Stimulated activated CD4-positive, alpha-beta T cell treated with anti-CD3 and anti-CD28 coated beads, Interleukin-12 subunit alpha, Interleukin-12 subunit beta, amount 100 ng/mL, for 4 hours (primary cell): ENCODE measurements around the gene CKS1B.
"Not testable (repeated sequence)": the region's sequence is repeated elsewhere in the genome, so short reads cannot be mapped to it uniquely, and the experiment has no call there.

ENCODE experiments used
- DNase-seq: peaks from one replicate; pipeline ENCODE4 v3.0.0-alpha.2; 2020

The CKS1B gene

DNA sequence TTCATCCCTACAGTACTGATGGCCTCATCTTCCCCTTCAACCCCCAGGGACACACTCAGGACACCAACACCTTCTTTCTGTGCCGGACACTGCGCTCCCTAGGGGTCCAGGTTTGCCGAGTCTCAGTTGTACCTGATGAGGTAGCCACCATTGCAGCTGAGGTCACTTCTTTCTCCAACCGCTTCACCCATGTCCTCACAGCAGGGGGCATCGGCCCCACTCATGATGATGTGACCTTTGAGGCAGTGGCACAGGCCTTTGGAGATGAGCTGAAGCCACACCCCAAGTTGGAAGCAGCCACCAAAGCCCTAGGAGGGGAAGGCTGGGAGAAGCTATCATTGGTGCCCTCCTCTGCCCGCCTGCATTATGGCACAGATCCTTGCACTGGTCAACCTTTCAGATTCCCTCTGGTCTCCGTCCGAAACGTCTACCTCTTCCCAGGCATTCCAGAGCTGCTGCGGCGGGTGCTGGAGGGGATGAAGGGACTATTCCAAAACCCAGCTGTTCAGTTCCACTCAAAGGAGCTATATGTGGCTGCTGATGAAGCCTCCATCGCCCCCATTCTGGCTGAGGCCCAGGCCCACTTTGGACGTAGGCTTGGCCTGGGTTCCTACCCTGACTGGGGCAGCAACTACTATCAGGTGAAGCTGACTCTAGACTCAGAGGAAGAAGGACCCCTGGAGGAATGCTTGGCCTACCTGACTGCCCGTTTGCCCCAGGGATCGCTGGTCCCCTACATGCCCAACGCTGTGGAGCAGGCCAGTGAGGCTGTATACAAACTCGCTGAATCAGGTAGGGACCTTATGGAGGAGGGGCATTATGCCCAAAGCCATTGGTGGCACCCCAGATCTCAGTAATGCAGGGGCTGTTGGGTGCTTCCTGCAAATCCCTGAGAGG, 13.8 kb downstream of the CKS1B start:
- no peak for DNase-seq

DNA sequence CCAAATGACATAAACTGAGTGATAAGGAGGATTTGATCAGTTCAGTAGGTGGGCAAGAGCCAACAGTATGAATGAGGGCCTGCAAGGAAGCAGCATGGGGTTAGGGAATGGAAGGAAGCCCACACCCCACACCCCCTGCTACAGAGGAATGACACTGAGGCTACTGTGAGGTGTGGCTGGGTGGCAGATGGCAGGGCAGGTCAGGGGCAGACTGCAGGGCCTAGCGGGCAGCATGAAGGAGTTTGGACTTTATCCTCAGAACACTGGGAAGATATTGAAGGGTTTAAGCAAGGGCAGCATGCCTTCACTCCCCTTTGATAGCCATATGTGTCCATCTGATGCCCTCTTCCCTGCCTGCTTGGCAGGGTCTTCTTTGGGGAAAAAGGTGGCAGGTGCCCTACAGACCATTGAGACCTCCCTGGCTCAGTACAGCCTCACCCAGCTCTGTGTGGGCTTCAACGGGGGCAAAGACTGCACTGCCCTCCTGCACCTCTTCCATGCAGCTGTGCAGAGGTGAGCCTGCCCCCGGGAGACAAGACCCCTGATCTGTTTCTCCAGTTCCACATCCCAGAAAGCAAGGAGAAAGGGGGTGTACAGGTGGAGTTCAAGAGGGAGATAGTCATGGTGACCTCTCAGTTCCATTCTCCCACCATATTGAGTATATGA, 14.8 kb downstream of the CKS1B start:
- no peak for DNase-seq

DNA sequence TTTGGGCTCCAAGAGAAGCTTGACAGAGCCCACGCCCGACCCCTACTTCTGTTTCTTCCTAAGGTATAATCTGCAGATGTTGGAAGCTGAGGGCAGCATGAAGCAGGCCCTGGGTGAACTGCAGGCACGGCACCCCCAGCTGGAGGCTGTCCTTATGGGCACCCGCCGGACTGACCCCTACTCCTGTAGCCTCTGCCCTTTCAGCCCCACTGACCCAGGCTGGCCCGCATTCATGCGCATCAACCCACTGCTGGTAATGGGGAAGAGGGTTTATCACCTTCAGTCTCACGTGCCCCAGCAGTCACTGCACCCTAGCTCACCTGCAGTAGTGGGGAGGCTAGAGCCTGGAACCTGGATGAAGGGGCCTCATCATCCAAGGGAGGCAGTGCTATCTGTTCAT, 15.8 kb downstream of the CKS1B start:
- DNase-seq = no peak

DNA sequence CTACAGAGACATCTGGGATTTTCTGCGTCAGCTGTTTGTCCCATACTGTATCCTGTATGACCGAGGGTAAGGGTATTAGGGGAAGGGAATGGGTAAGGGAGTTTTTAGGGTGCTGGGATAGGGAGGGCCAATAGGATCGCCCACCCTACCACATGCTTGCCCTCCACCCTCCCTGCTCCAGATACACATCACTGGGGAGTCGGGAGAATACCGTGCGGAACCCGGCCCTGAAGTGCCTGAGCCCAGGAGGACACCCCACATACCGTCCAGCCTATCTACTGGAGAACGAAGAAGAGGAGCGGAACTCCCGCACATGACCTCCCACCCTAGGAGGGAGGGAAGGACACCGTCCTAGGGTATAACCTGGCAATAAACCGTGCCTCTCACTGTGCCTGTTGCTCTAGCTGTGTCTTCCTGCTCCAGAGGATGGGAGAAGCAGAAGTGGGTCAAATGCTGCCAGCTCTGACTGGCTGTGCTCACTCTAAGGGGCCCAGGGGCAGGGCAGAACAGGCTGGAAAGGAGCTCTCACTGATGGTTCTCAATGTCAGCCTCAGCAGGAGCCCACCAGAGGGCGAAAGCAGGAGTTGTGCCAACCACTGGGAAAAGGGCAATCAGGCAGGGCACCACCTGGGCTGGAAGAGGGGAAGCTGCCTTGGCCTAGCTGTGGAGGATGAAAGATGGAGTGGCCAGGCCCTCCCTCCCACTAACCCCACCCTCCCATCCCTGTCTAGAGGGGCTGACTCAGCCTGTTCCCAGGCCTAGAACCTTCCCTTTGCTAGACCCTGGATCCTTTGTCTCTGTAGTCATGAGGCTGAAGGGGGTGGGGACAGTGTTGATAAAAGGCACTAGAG, 18.5 kb downstream of the CKS1B start:
- no peak for DNase-seq

DNA sequence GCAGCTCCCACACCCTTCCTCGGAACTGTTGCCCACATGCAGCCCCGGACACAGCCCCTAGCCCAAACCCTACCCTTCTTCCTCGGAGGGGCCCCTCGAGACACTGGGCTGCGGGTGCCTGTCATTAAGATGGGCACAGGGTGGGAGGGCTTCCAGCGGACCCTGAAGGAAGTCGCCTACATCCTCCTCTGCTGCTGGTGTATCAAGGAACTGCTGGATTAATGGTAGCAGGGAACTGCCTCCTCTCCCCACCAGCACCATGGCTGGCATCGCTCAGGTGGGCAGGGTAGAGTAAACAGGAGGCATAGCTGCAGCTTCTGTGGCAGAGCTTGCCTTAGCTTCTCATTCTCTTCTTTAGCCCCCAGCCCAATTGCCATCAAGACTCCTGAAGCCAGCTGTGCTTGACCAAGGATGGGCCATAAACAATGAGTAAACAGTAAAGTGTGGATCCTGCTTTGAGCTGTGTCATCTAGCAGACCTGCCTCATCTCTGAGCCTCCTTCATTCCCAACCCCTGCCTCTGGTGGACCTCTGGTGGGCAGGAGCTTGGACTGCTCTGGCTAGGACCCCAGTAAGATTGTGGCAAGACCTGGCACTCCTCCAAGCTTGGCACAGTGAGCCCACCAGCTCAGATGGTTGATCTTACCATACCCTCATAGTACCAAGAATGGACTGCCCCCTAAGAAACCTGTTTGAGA, 19.2 kb downstream of the CKS1B start, which contains the start of gene LENEP:
Gene LENEP, plus strand, starts transcription at position 15 of the 697 bp plus-strand sequence. Its CDS starts 22 bp downstream, at position 37.
- DNase-seq = no peak

DNA sequence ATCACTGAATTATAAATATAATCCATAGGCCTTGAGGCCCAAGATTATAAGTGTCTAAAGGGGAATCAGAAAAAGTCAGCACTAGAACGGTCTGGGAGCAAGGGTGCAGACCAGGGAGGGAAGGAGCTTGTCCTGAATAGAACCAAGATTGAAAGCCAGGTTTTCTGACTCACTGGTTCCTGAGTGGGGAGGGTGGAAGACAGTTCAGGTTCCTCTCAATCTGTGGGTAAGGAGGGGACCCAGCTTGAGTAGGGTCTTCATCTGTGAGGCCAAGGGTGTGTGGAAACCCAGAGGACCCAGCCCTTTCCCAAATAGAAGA, 19.7 kb downstream of the CKS1B start:
- no peak for DNase-seq

DNA sequence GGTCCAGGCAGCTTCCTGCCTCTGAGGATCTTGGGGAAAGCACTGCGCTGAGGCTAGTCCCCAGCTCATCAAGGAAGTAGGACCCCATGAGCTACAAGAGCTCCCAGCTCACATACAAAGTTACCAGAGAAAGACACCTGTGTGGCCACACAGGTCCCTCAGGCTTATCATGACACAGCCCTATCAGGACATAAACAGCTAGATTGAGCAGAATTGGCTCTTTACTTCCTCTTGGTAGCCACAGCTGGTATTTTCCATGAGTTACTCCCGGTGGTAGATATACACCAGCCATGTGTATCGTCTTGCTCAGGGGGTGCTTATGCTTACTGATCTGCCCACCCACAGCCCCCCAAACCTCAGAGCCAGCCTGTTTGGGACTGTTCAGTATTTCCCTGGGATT, 20.1 kb downstream of the CKS1B start:
- DNase-seq = no peak

DNA sequence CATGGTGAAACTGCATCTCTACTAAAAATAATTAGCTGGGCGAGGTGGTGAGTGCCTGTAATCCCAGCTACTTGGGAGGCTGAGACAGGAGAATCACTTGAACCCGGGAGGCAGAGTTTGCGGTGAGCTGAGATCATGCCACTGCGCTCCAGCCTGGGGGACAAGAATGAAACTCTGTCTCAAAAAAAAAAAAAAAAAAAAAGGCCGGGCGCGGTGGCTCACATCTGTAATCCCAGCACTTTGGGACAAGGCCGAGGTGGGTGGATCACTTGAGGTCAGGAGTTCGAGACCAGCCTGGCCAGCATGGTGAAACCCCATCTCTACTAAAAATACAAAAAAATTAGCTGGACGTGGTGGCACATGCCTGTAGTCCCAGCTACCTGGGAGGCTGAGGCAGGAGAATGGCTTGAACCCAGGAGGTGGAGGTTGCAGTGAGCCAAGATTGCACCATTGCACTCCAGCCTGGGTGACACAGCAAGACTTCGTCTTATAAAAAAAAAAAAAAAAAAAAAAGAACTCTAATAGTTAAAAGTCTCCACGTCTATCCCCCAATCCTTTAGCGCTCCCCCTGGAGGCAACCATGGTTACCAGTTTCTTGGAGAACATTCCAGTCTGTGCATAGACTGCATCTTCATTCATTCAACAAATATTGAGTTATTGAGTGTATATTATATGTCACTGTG, 21.0 kb downstream of the CKS1B start:
- DNase-seq = not testable (repeated sequence)

DNA sequence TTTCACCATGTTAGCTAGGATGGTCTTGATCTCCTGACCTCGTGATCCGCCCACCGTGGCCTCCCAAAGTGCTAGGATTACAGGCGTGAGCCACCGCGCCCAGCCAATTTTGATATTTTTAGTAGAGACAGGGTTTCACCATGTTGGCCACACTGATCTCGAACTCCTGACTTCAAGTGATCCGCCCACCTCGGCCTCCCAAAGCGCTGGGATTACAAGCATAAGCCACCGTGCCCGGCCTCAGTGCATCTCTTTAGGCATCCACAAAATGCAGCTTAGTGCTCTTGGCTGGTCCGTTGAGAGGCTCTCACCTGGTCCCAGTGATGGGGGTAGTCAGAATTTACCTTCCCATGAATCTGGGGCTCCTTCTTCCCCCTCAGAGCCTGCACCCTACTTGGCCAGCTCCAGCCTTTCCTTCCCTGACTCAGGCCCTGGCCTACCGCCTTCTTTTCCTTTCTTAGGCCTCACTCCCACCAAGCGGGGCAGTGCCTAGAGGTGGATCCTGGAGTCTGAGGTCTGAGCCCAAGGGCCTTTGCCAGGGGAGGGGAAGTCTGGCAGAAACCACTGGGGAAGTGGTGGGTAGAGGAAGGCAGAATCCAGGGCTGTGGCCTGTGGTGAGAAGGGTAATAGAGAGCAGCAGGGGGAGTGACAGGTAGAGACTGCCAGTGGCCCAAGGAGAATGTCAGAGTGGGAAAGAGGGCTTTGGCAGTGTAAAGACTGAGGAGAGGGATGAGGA, 22.7 kb downstream of the CKS1B start:
- no peak for DNase-seq

DNA sequence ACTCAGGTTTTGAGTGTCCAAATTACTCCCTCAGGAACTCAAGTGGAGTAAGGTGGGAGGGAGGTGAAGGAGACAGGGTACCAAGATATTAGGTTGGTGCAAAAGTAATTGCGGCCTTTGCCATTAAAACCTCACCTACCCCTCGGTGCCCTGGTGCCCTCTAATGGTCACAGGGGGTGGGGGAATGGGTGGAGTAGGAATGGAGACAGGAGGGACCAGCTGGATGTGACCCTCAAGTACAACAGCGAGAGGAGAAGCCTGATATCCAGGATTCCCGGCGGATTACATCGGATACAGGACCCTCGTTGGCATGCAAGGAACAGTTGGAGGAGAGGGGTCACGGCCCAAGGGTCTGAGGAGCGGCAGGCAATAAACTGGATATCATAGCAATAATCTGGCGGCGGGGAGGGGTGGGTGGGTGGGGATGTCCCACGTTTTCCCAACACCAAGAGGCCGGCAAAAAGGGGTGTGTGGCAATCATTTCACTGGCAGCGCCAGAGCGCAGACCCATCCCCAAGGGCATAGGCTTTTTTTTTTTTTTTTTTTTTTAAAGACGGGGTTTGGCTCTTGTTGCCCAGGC, 23.8 kb downstream of the CKS1B start:
- no peak for DNase-seq

DNA sequence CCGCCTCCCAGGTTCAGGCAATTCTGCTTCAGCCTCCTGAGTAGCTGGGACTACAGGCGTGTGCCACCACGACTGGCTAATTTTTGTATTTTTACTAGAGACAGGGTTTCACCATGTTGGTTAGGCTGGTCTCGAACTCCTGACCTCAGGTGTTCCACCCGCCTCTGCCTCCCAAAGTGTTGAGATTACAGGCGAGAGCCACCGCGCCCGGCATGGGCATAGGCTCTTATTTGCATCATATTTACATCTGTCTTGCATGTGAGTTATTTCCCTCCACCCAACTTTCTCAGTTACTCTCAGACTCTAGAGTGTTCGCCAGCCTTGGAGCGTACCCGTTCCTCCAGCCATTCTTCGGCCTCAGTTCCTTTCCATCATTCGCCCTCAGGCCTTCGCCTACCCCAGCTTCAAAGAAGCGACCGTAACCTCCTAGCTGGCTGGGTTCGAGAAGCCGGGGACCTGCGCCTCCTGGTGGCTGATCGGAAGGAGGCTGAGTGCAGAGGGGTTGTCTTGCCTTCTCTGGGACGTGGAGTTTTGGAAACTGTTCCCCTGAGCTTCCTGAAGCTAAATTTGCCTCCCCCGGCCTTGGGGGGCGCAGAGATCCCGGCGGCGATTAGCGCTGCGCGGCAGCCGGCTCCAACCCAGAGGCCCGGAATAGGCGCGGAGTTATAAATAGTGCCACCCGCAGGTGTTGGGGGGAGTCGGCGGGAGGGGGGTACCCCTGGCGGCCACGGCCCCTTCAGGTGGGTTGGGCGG, 24.5 kb downstream of the CKS1B start:
- DNase-seq = peak; percentile 77

DNA sequence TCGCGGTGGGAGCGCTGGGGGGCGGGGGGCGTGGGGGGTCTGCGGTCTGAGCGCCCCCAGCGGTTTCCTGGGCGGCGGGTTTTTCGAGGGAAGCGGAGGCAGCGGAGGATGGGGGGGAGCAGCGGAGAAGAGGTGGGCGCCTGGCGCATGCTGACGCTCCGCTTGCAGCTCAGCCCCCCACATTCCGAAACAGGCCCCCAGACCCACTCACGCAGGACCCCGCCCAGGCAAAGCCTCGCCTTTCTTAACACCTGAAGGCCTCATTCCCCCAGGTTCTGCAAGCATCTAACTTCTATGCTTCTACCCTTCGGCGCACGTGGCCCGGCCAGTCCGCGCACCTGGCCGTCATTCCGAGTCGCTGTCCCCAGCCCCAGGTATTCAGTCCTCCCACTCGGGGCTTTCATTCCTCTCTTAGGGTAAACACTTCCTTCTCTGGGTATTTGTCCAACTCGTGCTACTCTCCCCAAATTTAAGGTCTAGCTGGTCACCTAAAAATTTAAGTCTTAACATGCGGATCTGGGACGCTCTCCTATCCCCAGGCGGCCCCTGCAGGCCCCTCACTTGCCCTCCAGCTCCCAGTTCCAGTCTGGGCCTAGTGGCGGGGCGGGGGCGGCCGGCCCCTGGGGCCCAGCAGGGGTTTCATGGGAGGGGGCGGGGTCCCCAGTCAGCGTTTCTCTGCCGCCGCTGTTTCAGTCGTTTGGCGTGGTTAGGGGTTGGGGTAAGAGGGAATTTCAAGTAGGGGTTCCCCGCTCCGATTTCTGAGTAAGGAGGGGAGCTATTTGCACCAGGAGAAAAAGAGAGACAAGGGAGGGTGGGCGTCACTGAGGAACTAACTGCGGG, 25.3 kb downstream of the CKS1B start:
- DNase-seq = peak; percentile 65

DNA sequence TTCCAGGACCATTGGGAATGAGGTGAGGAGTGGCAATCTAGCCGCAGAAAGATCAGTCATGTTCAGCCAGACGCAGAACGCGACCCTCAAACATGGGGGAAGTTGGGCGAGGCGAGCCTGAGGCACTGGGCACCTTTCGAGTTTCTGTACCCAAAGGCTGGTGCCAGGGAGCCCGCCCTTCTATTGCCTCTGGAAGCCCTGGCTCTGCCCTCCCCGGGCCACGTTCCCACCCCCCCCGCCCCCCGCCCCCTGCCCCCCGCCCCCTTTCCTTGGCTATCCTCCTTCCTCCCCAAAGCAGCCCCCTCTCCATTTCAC, 25.9 kb downstream of the CKS1B start:
- no peak for DNase-seq

DNA sequence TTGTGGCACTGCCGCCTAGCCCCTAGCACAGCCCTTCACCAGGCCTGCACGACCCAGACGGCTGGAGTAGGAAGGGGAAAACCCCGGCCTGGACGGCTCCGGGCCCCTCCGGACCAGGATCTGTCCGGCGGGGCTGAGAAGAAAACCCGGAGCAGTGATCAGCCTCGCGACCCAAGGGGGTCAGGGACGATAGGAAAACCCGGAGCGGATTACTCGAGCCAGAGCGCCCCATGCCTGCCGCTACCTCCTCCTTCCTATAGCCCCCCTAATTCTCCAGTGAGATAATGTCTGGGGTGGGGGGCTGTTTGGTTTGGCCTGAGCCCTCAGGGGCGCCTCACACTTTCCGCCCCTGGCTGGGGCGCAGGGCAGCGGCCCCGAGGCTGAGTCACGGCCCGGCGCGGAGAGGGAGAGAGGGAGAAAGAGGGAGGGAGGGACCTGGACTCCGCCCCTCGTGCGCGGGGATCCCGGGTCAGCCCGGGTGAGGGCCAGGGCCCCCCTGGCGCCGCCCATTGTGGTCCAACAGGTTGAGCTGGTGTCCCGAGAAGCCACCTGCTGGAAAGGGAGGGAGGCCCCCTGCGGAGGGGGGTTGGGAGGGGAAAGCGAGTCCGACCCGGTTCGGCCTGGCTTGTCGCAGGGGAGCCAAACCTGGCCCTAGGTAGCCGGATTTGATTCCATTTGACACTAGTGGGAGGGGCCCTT, 26.4 kb downstream of the CKS1B start:
- DNase-seq = peak; percentile 79

DNA sequence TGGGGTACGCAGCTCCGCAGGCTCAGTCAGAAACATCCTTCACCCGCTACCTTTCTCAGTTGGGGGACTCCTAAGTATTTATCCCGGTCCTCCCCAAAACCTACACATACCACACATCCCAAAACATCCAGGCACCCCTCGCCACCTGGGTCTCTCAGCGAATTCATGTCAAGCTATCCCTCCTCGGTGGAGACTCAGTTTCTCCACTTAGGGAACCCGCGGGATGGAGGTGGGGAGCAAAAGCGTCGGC, 26.9 kb downstream of the CKS1B start:
- DNase-seq = no peak

DNA sequence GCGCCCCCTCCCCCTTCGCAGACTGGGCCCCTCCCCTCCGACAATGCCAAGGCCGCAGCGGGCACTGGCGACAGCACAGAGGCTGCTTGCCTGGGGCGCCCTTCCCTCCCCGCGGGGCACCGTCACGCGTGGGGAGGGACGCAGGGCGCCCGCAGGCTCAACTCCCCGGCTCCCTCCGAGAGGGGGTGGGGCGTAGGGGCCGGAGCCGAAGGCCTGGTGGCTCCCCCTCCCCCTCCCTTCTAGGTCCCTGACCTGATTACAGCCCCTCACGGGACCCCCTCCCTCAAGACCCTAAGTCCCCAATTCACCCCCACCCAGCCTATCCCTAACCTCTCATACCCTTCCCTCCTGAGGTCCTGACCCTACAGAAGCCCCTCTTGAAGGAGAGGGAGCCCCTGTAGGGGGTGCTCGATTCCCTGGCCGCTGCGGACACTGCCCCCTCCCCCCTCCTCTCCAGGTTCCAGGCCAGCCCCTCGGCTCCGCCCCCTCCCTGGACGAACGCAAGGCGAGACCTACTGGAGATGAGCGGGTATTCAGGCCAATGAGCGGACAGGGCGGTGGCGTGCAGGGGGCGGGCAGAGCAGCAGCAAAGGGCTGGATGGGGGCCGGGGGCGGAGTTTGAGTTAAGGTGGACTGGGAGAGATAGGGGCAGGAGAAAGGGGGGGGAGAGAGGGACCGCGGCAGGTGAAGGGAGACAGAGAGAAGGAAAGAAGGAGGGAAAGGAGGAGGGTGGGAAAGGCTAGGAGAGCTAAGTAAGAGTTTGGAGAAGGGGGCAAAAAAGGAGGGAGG, 27.4 kb downstream of the CKS1B start:
- DNase-seq = peak; percentile 98

DNA sequence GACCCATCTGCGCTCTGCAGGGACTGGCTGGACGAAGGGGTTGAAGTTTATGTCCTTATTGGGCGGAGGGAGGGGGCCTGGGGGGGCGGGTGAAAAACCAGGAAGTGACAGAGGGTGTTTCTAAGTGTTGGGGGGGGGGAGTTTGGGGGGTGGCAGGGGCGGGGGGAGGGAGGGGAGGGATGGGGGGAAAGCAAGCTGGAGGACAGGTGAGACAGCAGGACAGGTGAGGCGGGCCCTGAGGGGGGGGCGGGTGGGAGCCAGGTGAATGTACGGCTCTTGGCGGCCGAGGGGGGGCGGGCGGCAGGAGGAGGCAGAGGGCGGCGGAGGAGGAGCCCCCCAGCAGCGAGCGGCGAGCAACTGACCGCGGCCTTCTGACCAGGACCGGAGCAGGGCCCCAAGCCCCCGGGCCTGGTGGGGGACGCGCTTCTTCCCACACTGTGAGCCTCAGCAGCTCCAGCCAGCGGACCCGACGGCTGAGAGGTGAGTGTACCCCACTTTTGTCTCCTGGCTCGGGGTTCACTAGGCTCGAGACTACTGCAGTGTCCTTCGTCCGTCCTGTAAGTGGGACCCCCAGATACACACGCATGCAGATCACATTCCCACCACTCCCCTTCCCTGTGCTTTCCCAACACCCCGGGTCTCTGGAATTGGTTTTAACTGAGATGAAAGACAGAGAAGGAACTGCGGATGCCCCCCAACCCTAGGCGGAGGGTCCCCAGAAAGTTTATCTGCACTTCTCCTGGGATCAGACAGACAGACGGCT, 28.2 kb downstream of the CKS1B start, which contains the start of gene ZBTB7B:
Gene ZBTB7B, plus strand, starts transcription at position 339 of the 763 bp plus-strand sequence. CDS start 11,859 bp downstream, outside the sequence.
- DNase-seq = no peak
